SK-N-SH (cell line): Measurements from ENCODE around the gene ACTL8. TPM values are rescaled to one million over a fixed set of nuclear protein-coding genes. Genes with fewer than 3 reads are reported as not detected.

Source experiments
- CTCF ChIA-PET: fragments of 300-600, 350-600 bp; formaldehyde crosslinking; extraction: SDS; loops from one replicate; lab custom pipeline; 2021; lab: Yijun Ruan, JAX
- POLR2A ChIA-PET: fragments of 350-600 bp; sonication (Branson Sonifier 250); formaldehyde crosslinking; extraction: SDS; loops from one replicate; lab custom pipeline; 2020; ENCODE audit warnings: antibody characterized with exemption, inconsistent platforms; lab: Yijun Ruan, JAX
- DNase-seq: peaks from one replicate; pipeline ENCODE4 v3.0.0; 2012
- H2AFZ ChIP-seq: fragments of 200-600 bp; sonication (generic); 2 replicates; pipeline ENCODE4 v1.8.1; 2016; ENCODE audit warnings: antibody characterized with exemption, mild to moderate bottlenecking, low read depth
- H3F3A ChIP-seq: fragments of 200-600 bp; sonication (generic); replicated peaks from 2 replicates; pipeline ENCODE3; 2016; ENCODE audit warnings: antibody characterized with exemption, mild to moderate bottlenecking; ENCODE audit not compliant: insufficient read depth
- H3K27ac ChIP-seq, 2 experiments: fragments of 200-500 bp in 1 of 2; fragments of 200-600 bp in 1 of 2; sonication (Bioruptor generic) in 1 of 2; sonication (generic), shearing (Covaris generic) in 1 of 2; 2 replicates each; pipeline versions ENCODE4 v1.5.1 to v1.6.1; 2014 to 2016; ENCODE audit warnings: low read depth in 2 of 2, inconsistent platforms in 1 of 2, low read length in 1 of 2, mild to moderate bottlenecking in 1 of 2, mixed read lengths in 1 of 2
- H3K27me3 ChIP-seq: fragments of 200-600 bp; sonication (generic), shearing (Covaris generic); 2 replicates; pipeline ENCODE4 v1.6.1; 2016; ENCODE audit warnings: mixed run types; ENCODE audit not compliant: insufficient read depth
- H3K36me3 ChIP-seq, 2 experiments: fragments of 200-500 bp in 1 of 2; fragments of 200-600 bp in 1 of 2; sonication (Bioruptor generic) in 1 of 2; sonication (generic) in 1 of 2; replicated peaks in 1 of 2; 2 replicates each; pipeline versions ENCODE3 to v1.5.1; 2014 to 2016; ENCODE audit warnings: low read length in 1 of 2, mild to moderate bottlenecking in 1 of 2; ENCODE audit not compliant: insufficient read depth in 2 of 2, control insufficient read depth in 1 of 2
- H3K4me1 ChIP-seq, 2 experiments: fragments of 200-500 bp in 1 of 2; fragments of 200-600 bp in 1 of 2; sonication (Bioruptor generic) in 1 of 2; sonication (generic), shearing (Covaris generic) in 1 of 2; 2 replicates each; pipeline versions ENCODE4 v1.5.1 to v1.6.1; 2014 to 2016; ENCODE audit warnings: low read depth in 1 of 2, low read length in 1 of 2, mixed run types in 1 of 2; ENCODE audit not compliant: insufficient read depth in 2 of 2, control insufficient read depth in 1 of 2
- H3K4me2 ChIP-seq: fragments of 200-600 bp; sonication (generic), shearing (Covaris generic); 2 replicates; pipeline ENCODE4 v1.6.1; 2017; ENCODE audit warnings: mixed run types
- H3K4me3 ChIP-seq, 2 experiments: fragments of 200-500 bp in 1 of 2; fragments of 200-600 bp in 1 of 2; sonication (Bioruptor generic) in 1 of 2; sonication (generic), shearing (Covaris generic) in 1 of 2; 2 replicates each; pipeline versions ENCODE4 v1.5.1 to v1.8.1; 2014 to 2016; ENCODE audit warnings: low read depth in 2 of 2, inconsistent platforms in 1 of 2, low read length in 1 of 2, mild to moderate bottlenecking in 1 of 2, mixed read lengths in 1 of 2, moderate library complexity in 1 of 2
- H3K79me2 ChIP-seq: fragments of 200-600 bp; sonication (generic); 2 replicates; pipeline ENCODE4 v1.8.1; 2017; ENCODE audit warnings: mild to moderate bottlenecking; ENCODE audit not compliant: insufficient read depth
- H3K9ac ChIP-seq: fragments of 200-600 bp; sonication (generic); 2 replicates; pipeline ENCODE4 v1.6.1; 2017; ENCODE audit warnings: mixed run types
- H3K9me2 ChIP-seq: fragments of 200-600 bp; sonication (generic); 2 replicates; pipeline ENCODE4 v1.6.1; 2017; ENCODE audit warnings: mixed run types
- H3K9me3 ChIP-seq: fragments of 200-600 bp; sonication (generic); 2 replicates; pipeline ENCODE4 v1.6.1; 2017; ENCODE audit warnings: mixed run types, mild to moderate bottlenecking, moderate library complexity
- H4K20me1 ChIP-seq: fragments of 200-600 bp; sonication (generic); 2 replicates; pipeline ENCODE4 v1.6.1; 2017; ENCODE audit warnings: mild to moderate bottlenecking, mixed run types; ENCODE audit not compliant: insufficient read depth
- CTCF ChIP-seq: fragments of 200-600 bp; sonication (generic); IDR thresholded peaks from 2 replicates; pipeline ENCODE4 v1.6.1; 2017; ENCODE audit warnings: antibody characterized with exemption, mild to moderate bottlenecking, moderate library complexity
- ELF1 ChIP-seq: IDR thresholded peaks from 2 replicates; pipeline ENCODE4 v1.4.0; 2012
- EP300 ChIP-seq, 2 experiments: IDR thresholded peaks; 2 replicates each; pipeline versions ENCODE4 v1.4.0 to v1.6.1; 2012; ENCODE audit warnings: borderline replicate concordance in 1 of 2, low read depth in 1 of 2, low read length in 1 of 2
- FOSL2 ChIP-seq: IDR thresholded peaks from 2 replicates; pipeline ENCODE4 v1.4.0; 2012; ENCODE audit warnings: low read depth, mild to moderate bottlenecking, moderate library complexity, borderline replicate concordance
- GABPA ChIP-seq: IDR thresholded peaks from 2 replicates; pipeline ENCODE4 v1.4.0; 2012; ENCODE audit warnings: low read depth, mild to moderate bottlenecking
- GATA2 ChIP-seq: sonication (generic); formaldehyde crosslinking; IDR thresholded peaks from 2 replicates; pipeline ENCODE4 v1.5.0; 2020; ENCODE audit warnings: mild to moderate bottlenecking, missing genetic modification reagents
- IRF3 ChIP-seq: fragments of 150-350 bp; IDR thresholded peaks from 2 replicates; pipeline ENCODE4 v1.6.1; 2016; ENCODE audit warnings: mild to moderate bottlenecking, low read depth, low read length
- JUND ChIP-seq: IDR thresholded peaks from 2 replicates; pipeline ENCODE4 v1.4.0; 2012
- MAX ChIP-seq: IDR thresholded peaks from 2 replicates; pipeline ENCODE4 v1.4.0; 2012; ENCODE audit warnings: low read depth
- MEF2A ChIP-seq: IDR thresholded peaks from 2 replicates; pipeline ENCODE4 v1.4.0; 2012; ENCODE audit warnings: low read depth, borderline replicate concordance
- MXI1 ChIP-seq: IDR thresholded peaks from 2 replicates; pipeline ENCODE4 v1.6.1; 2012; ENCODE audit warnings: mild to moderate bottlenecking, low read depth, low read length, improper control_type of control experiment
- NRF1 ChIP-seq: IDR thresholded peaks from 2 replicates; pipeline ENCODE4 v1.6.1; 2012; ENCODE audit warnings: low read depth, mild to moderate bottlenecking, low read length
- RAD21 ChIP-seq: IDR thresholded peaks from 2 replicates; pipeline ENCODE4 v1.6.1; 2012; ENCODE audit warnings: mild to moderate bottlenecking, low read length
- RFX5 ChIP-seq: IDR thresholded peaks from 2 replicates; pipeline ENCODE4 v1.6.1; 2012; ENCODE audit warnings: mild to moderate bottlenecking, improper control_type of control experiment, low read length
- TAF1 ChIP-seq: IDR thresholded peaks from 2 replicates; pipeline ENCODE4 v1.6.1; 2012; ENCODE audit warnings: low read depth, mild to moderate bottlenecking, low read length, moderate library complexity, borderline replicate concordance
- TCF12 ChIP-seq: IDR thresholded peaks from 2 replicates; pipeline ENCODE4 v1.4.0; 2012
- USF2 ChIP-seq: fragments of 150-350 bp; IDR thresholded peaks from 2 replicates; pipeline ENCODE4 v1.6.1; 2017; ENCODE audit warnings: antibody characterized with exemption, low read length, low read depth, borderline replicate concordance
- ZBTB33 ChIP-seq: IDR thresholded peaks from 2 replicates; pipeline ENCODE4 v1.4.0; 2012; ENCODE audit warnings: low read depth, borderline replicate concordance
- WGBS: methylation state at CpG from one replicate; pipeline ENCODE4 v1.1.6; 2017; ENCODE audit warnings: low lambda C conversion rate; 5-methylcytosine and 5-hydroxymethylcytosine counted together
- polyA plus RNA-seq, 3 experiments: library from polyadenylated mRNA; depleted of rRNA; stranded (reverse); fragments of >200 nt; gene quantifications; 2 replicates each; pipeline ENCODE4 v1.2.3, GENCODE V29; 2012
- TF ChIP-seq, protein P1 (sequence below): IDR thresholded peaks from 2 replicates; pipeline ENCODE4 v1.4.0; 2012; ENCODE audit warnings: low read depth, borderline replicate concordance
- TF ChIP-seq, protein P2 (sequence below): IDR thresholded peaks from 2 replicates; pipeline ENCODE4; 2012

Gene ACTL8
- polyA plus RNA-seq, 1 of the 3 experiments (the other 2 are of a cell fraction) = 0.05 TPM

- peak overlapping the region; percentile 27; the same call in 1 of the 2 replicates for H2AFZ ChIP-seq
- no peaks in the 10 kb centered on the region for H3K9me2 ChIP-seq
- no peaks in the 10 kb centered on the region for H3K79me2 ChIP-seq
- TF ChIP-seq MAX (peak; percentile 92), JUND (0 out of 2 replicates have a peak, but pooled peaks have one; percentile 25), RAD21 (no peak), GATA2 (no peak), RFX5 (no peak), CTCF (no peak), MEF2A (no peak), TCF12 (peak; percentile 42), NRF1 (no peak), FOSL2 (peak; percentile 19; the same call in 1 of the 2 replicates), EP300 (IDR thresholded peaks at IDR 0.05; ENCODE audit: borderline replicate concordance in 1 of 2, low read depth in 1 of 2, low read length in 1 of 2) (0 out of 4 replicates have a peak, but pooled peaks of 1 of the 2 experiments have one; percentile 14), IRF3 (no peak), USF2 (no peak), TAF1 (no peak), ZBTB33 (no peak), ELF1 (no peak), GABPA (no peak), MXI1 (no peak)
- TF ChIP-seq, protein P1, sequence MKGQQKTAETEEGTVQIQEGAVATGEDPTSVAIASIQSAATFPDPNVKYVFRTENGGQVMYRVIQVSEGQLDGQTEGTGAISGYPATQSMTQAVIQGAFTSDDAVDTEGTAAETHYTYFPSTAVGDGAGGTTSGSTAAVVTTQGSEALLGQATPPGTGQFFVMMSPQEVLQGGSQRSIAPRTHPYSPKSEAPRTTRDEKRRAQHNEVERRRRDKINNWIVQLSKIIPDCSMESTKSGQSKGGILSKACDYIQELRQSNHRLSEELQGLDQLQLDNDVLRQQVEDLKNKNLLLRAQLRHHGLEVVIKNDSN = peak; percentile 59; the same call in 1 of the 2 replicates
- TF ChIP-seq, protein P2, sequence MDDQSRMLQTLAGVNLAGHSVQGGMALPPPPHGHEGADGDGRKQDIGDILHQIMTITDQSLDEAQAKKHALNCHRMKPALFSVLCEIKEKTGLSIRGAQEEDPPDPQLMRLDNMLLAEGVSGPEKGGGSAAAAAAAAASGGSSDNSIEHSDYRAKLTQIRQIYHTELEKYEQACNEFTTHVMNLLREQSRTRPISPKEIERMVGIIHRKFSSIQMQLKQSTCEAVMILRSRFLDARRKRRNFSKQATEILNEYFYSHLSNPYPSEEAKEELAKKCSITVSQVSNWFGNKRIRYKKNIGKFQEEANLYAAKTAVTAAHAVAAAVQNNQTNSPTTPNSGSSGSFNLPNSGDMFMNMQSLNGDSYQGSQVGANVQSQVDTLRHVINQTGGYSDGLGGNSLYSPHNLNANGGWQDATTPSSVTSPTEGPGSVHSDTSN = no peak
- peak overlapping the region; percentile 21; the same call in 1 of the 2 replicates for H3K4me2 ChIP-seq
- no peak overlapping the region for H3K4me3 ChIP-seq
- 38% methylated on average over 5 of the region's 5 CpGs for WGBS
- no peak for DNase-seq
- peaks cover 24 to 27% of the 10 kb centered on the region in 2 experiments; a peak in 3 of 4 replicates for H3K4me1 ChIP-seq
- H3K36me3 ChIP-seq = no peaks in the 10 kb centered on the region
- peak overlapping the region; percentile 34 for H3K9ac ChIP-seq
- no peaks in the 10 kb centered on the region for H4K20me1 ChIP-seq
- no peaks in the 10 kb centered on the region for H3K9me3 ChIP-seq
- peak overlapping the region; percentile 59 to 72; a peak in 3 of 4 replicates for H3K27ac ChIP-seq
- H3F3A ChIP-seq = peaks cover 17% of the 10 kb centered on the region
- no peaks in the 10 kb centered on the region for H3K27me3 ChIP-seq
- ChIA-PET POLR2A (no interaction called here), CTCF (interaction anchor here (0.7 to 2.5 kb wide), 5 partner anchors 11 to 276 kb away, joined by 3 to 6 read pairs (median 3); no protein-coding TSS in a partner anchor)
Observed at GRCh38 chr1:17875171-17875881, 120.2 kb downstream of the ACTL8 start.
